ENCODE results near the gene SLC38A9. TPM values are rescaled to one million over a fixed set of nuclear protein-coding genes. Genes with fewer than 3 reads are reported as not detected.

SLC38A9 gene
- total and polyA plus RNA-seq, 11 donors = 3.9 to 13.5 (median 6.9) TPM

DNA sequence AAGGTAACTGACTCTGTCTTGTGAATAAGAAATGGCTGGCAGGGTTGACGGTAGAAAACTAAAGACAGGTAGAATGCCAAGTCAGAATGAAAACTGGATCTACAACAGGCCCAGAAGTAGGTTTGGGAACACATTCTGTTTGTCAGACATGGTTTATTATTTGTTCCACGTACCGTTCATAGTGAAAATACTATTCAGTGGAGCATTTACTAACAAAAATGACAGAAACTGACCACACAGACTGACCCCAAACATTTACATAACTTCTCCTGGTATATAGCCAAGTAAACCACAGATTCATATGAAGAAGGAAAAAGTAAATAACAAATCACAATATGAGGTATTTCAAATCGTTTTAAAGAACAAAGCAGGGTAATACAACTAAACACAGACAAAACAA lies 73.7 kb downstream of the SLC38A9 start:
- TF ChIP-seq CTCF (IDR thresholded peaks at IDR 0.05) = no peak
- TF ChIP-seq POLR2A (IDR thresholded peaks at IDR 0.05) = no peak
- peaks cover 7 to 47% (median 34%) of the 10 kb centered on the region in 12 donors for H3K4me1 ChIP-seq
- H3K4me3 ChIP-seq = no peak overlapping the region
- peaks cover 0 to 10% (median 0%) of the 10 kb centered on the region in 9 donors for H3K36me3 ChIP-seq
- intact Hi-C loops (cut with DNase I) = loop anchor here in 3 of 10 donors (5.0 to 10.0 kb wide), 3 partner anchors 36 to 106 kb away; partner anchors contain the start of gene PLPP1 (in 2 of the 3)
- no peaks in the 10 kb centered on the region for H3K9me3 ChIP-seq
- peak overlapping the region in 1 of 12 donors; percentile 83 for H3K27ac ChIP-seq
- DNase-seq (no peak), ATAC-seq (no peak)
- 72 to 86% (median 81%) methylated on average over 4 of the region's 4 CpGs for WGBS, 4 donors
- H3K27me3 ChIP-seq = no peaks in the 10 kb centered on the region

- peak overlapping the region in 1 of 12 donors; percentile 83 for H3K27ac ChIP-seq
- intact Hi-C loops (cut with DNase I) = loop anchor here in 3 of 10 donors (5.0 to 10.0 kb wide), 3 partner anchors 36 to 106 kb away; partner anchors contain the start of gene PLPP1 (in 2 of the 3)
These were observed 74.1 kb downstream of the SLC38A9 start for GRCh38 chr5:55638051-55638450.

DNA sequence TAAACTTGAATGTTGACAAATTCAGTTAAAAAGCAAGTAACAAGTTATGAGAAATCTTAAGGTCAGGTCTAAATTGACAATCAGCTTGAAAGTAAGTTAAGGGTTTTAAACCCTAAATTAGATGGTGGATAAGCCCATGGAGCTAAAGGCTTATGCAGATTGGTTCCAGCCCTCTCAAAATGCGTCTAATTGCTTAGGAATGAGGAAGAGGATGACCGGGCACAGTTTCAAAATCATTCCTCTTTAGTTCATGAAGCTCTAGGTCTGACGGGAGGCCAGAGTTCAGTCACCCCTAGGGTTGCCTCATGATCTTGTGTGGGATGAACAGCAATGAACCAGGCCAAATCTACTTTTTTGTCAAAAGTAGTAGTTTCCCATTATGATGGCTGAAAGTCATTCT lies 75.4 kb downstream of the SLC38A9 start:
- TF ChIP-seq POLR2A (IDR thresholded peaks at IDR 0.05) = no peak
- no peak for TF ChIP-seq CTCF (IDR thresholded peaks at IDR 0.05)
- Histone ChIP-seq H3K4me1 (peaks cover 7 to 53% (median 42%) of the 10 kb centered on the region in 12 donors), H3K27ac (peak overlapping the region; percentile 25 to 87 (median 75)), H3K9me3 (no peaks in the 10 kb centered on the region), H3K36me3 (peaks cover 0 to 4% (median 0%) of the 10 kb centered on the region in 9 donors), H3K27me3 (no peaks in the 10 kb centered on the region), H3K4me3 (no peak overlapping the region)
- DNase-seq = peak in 4 of 5 donors; percentile 44 to 68 (median 50)
- intact Hi-C loops (cut with DNase I) = loop anchor here in 3 of 10 donors (5.0 to 10.0 kb wide), 3 partner anchors 34 to 104 kb away; partner anchors contain the start of gene PLPP1 (in 2 of the 3)
- WGBS, 4 donors = 31 to 44% (median 38%) methylated on average over 3 of the region's 3 CpGs
- ATAC-seq = peak in 3 of 4 donors; percentile 54 to 61 (median 54)

More at GRCh38 chr5:55638051-55638450, 74.1 kb downstream of the SLC38A9 start:
- DNase-seq (no peak), ATAC-seq (no peak)
- H3K4me1 ChIP-seq = peaks cover 7 to 51% (median 38%) of the 10 kb centered on the region in 12 donors
- peaks cover 0 to 6% (median 0%) of the 10 kb centered on the region in 9 donors for H3K36me3 ChIP-seq
- 91 to 96% (median 93%) methylated on average over 2 of the region's 2 CpGs for WGBS, 4 donors
- H3K9me3 ChIP-seq = no peaks in the 10 kb centered on the region
- TF ChIP-seq POLR2A (IDR thresholded peaks at IDR 0.05) (no peak), CTCF (IDR thresholded peaks at IDR 0.05) (no peak)
- no peak overlapping the region for H3K4me3 ChIP-seq
- H3K27me3 ChIP-seq = no peaks in the 10 kb centered on the region

GRCh38 chr5:55636177-55636576 lies 75.9 kb downstream of the SLC38A9 start:
- DNase-seq (no peak), ATAC-seq (peak in 2 of 4 donors; percentile 35 to 40)
- 54 to 81% (median 67%) methylated on average over 2 of the region's 2 CpGs for WGBS, 4 donors
- H3K4me1 ChIP-seq = peaks cover 7 to 53% (median 42%) of the 10 kb centered on the region in 12 donors
- H3K9me3 ChIP-seq = no peaks in the 10 kb centered on the region
- TF ChIP-seq CTCF (IDR thresholded peaks at IDR 0.05) (no peak), POLR2A (IDR thresholded peaks at IDR 0.05) (no peak)
- intact Hi-C loops (cut with DNase I) = loop anchor here in 3 of 10 donors (5.0 to 10.0 kb wide), 3 partner anchors 34 to 104 kb away; partner anchors contain the start of gene PLPP1 (in 2 of the 3)
- peak overlapping the region; percentile 25 to 87 (median 75) for H3K27ac ChIP-seq
- peaks cover 0 to 3% (median 0%) of the 10 kb centered on the region in 9 donors for H3K36me3 ChIP-seq
- no peaks in the 10 kb centered on the region for H3K27me3 ChIP-seq
- H3K4me3 ChIP-seq = no peak overlapping the region

All from heart left ventricle (tissue), 16 donors.